HG03066 (cell line): ENCODE measurements around the gene JAK3.

Experiments used
- ATAC-seq: cut with Tn5 transposase; IDR thresholded peaks from one replicate; pipeline ENCODE4 v1.9.1; 2021; ENCODE audit warnings: low read depth; ENCODE audit not compliant: unreplicated experiment

JAK3 gene

GRCh38 chr19:17841810-17842662, 5.7 kb downstream of the JAK3 start:
- no peak for ATAC-seq

DNA sequence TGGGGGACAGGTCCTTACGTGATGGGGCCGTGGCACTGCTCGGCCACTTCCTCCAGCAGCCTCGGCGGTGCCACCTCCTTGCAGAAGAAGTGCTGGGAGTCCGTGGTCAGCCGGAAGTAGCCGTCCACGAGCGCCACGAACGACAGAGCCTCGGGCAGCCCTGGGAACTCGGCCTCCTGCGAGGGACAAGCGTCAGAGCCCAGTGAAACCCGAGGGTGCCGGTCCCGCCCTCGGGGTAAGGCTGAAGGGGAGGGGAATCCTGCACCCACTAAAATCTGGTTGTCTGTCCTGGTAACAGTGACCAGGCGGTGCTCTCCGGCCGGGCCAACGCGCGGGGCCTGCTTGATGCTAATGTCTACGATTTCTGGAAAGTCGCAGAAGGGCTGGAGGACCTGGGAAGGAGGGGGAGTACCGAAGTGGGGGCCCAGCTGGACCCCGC, 6.4 kb downstream of the JAK3 start:
- ATAC-seq, result no peak

DNA sequence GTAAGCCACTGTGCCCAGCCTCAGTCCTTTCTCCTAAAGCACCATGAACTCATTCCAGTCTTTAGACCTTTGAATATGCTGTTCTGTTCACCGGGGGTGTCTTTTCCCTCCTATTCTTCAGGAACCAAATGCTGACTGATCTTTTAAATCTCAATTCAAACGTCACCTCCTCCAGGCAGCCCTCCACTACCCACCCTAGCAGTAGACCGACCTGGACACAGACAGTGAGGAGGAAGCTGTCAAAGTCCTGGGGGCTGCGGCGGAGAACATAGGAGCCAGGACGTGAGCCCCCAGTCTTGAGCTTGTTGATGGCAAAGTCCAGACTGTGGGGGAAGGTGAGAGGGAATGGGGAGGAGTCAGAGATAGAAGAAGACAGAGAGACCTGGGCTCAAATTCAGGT, 7.8 kb downstream of the JAK3 start:
- no peak for ATAC-seq

DNA sequence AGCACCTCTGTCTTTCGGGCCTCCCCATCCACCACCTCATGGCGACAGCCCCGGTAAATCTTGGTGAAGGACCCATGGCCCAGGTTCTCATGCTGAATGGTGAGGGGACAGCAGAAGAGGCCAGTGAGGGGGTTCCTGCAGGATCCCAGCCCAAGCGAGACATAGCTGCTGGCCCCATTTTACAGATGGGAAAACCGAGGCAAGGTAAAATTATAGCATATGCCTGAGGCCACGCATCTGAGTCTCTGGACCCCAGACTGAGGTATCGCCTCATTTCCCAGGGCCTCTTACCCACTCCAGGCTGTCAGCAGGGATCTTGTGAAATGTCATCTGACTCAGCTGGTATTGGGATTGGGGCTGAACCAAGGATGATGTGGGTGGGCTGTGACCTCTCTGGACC, 9.8 kb downstream of the JAK3 start:
- ATAC-seq, result no peak

DNA sequence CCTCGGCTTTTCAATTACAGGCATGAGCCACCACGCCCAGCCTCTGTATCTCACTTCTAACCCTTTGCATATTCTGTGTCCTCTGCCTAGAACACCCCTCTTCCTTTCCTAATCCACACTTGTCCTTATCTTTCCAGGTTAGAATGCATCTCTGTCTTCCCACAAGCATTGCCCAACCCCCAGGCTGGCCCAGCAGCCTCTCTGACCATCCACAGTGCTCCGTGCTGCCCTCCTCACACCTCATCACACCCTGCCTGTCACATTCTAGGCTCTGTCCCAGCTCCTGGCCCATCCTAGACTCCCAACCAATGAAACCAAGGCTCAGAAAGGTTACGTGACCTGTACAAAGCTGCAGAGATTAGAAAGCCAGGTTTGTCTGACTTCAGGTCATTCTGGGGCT, 11.3 kb downstream of the JAK3 start:
- ATAC-seq, result no peak

DNA sequence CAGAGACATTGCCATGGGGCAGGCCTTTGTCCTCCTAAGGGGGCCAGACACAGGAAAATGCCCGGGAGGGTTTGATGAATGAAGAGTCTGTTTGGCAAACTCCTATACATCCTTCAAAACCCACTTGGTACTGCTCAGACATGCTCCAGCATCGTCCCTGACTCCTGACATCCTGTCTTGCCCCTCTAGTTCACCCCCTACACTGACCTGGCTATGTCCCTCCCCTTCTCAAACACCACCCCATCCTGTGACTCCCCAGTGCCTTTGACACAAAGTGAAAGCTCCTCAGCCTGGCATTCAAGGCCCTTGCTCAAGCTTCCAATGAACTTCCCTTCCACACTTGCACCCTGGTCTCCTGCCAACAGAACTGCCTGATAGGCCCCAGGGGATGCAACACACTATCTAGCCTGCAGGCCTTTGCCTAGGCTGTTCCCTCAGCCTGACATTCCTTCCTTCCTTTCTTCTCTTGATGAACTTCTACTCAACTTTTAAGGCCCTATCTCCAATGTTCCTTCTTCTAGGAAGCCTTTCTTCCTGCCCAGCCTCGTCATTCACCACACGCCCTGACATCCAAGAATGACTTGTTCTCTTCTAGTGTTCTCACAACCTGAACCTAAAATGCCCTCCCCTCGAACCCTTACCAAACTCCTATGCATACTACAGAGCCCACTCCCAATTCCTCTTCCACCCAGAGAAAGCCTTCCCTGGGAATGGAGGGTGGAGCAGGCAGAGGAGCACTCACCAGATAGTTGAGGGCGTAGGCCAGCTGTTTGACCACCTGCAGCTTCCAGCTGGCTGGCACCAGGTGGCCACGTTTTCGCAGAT, 12.4 kb downstream of the JAK3 start:
- no peak for ATAC-seq

DNA sequence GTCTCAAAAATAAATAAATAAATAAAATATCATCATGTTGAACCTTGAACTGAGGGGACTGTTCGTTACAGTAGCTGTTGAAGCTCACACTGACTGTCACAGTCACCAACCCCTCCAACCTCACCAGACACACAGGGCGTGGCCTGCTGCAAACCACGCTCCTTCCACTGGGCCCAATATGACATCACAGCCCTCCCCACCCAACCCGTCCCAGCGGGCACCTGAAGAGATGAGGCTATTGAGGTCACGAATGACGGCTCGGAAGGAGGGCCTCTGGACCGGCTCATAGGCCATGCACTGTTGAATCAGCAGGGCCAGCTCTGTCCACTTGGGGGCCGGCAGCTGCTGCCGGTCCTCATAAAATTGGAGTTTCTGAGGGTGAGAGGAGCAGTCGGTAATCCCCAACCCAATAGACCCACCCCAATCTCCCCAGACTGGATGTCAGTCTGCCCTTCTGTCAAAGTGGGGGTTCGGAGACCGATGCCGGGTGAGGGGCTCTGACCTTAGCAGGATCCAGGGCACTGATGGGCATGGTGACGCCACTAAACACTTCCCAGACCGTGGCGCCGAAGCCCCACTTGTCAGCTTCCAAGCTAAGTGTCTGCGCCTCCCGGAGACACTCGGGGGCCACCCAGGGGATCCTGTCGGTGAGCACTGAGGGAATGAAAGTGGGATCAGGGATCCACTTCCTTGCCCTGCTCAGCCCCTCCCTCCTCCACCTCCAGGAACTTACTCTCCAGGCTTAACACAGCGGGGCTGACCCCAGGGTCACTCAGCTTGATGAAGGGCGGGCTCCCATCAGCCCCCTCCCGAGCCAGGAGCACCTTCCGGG, 13.2 kb downstream of the JAK3 start:
- ATAC-seq, result no peak

GRCh38 chr19:17832443-17833208, 15.2 kb downstream of the JAK3 start:
- ATAC-seq, result no peak

- no peak for ATAC-seq
Observed at GRCh38 chr19:17831419-17831888, 16.3 kb downstream of the JAK3 start.

DNA sequence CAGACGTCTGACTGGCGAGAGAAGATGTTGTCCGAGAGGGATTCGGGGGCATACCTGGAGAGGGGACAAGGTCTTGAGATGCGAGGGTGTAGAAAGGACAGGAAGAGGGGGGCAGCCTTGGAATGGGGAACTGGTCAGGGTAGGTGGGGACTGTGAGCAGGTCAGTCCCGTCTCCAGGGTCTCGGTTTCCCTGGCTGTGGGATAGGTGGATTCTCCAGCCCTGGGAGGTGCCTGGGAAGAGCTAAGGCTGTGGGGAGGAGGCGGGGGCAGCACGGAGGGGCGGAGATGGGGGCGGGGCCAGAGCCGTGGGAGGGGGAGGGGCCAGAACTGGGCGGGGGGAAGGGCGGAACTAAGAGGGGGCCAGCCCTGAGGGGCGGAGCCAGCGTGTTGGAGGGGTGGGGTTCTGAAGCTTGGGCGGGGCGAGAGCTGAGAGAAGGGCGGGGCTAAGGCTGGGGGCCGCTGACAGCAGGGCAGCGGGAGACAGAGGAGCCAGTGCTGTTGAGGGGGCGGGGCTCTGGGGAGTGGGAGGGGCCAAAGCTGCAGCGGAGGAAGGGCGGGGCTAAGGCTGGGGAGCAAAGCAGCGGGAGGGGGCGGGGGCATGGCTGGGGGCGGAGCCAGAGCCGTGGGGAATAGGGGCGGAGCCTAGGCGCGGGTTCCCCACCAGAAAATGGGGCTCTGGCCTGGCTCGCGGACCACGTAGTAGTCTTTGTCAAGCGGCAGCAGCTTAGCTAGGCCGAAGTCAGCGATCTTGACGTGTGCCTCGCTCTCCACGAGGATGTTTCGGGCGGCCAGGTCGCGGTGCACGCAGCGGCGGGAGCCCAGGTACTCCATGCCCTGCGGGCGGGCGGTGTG, 17.0 kb downstream of the JAK3 start:
- ATAC-seq, result no peak

GRCh38 chr19:17829855-17830566, 17.8 kb downstream of the JAK3 start:
- ATAC-seq, result no peak

- ATAC-seq, result no peak
Observed at GRCh38 chr19:17826508-17827056, 21.2 kb downstream of the JAK3 start.

DNA sequence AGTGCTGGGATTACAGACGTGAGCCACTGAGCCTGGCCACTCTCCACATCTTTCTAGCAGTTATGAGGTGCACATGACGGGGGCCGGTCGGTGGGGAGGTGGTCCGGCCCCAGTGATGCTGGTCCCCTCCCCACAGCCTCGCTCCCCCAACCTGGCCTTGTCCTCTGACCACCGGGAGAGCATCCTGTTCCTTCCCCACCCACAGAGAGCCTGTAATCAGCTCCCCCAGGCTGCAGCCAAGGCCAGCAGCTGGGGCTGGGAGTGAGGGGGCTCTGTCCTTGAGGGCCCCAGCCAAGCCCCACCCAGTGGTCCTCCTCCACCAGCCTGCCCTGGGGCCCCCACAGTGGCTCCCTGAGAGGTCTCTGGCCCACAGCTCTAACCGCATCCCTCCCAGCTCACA, 23.4 kb downstream of the JAK3 start:
- no peak for ATAC-seq

GRCh38 chr19:17821190-17821589, 26.6 kb downstream of the JAK3 start, which contains the start of gene INSL3:
TSS of gene INSL3 (minus strand) at chr19:17821519. CDS start at chr19:17821506, 13 bp downstream.
- ATAC-seq, result no peak

GRCh38 chr19:17817668-17818363, 30.0 kb downstream of the JAK3 start:
- no peak for ATAC-seq

DNA sequence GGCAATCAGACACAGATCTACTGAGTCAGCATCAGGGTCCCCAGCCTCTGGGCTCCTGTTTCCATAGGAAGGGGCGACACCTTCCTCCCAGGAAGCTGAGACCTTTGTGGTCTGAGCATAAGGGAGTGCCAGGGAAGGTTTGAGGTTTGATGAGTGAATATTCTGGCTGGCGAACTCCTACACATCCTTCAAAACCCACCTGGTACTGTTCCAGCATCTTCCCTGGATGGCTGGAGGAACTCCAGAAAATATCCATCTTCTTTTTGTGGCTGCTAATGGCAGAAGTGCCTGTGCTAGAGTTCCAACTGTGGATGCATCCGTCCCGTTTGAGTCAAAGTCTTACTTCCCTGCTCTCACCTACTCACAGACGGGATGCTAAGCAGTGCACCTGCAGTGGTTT, 35.7 kb downstream of the JAK3 start:
- no peak for ATAC-seq

- no peak for ATAC-seq
Observed at GRCh38 chr19:17811681-17812080, 36.1 kb downstream of the JAK3 start.
